ENCODE data around the gene JPH2. TPM values are rescaled to one million over a fixed set of nuclear protein-coding genes. Genes with fewer than 3 reads are reported as not detected.
A peak's percentile ranks its signal among the peaks of the same experiment; 100 is the strongest.

JPH2 gene
- total RNA-seq, 1 donor from 2014 or later, result 0.80 TPM

GRCh38 chr20:44218446-44218845, 31.5 kb upstream of the JPH2 start:
- Mint-ChIP-seq H3K9me3 (ENCODE audit: unreplicated experiment) (no peaks in the 10 kb centered on the region), H3K27ac (ENCODE audit: unreplicated experiment) (no peak overlapping the region), H3K36me3 (ENCODE audit: low read depth, unreplicated experiment) (no peaks in the 10 kb centered on the region), H3K27me3 (ENCODE audit: unreplicated experiment) (peaks cover 4% of the 10 kb centered on the region), H3K4me3 (ENCODE audit: unreplicated experiment) (no peak overlapping the region), H3K4me1 (ENCODE audit: unreplicated experiment) (peaks cover 2% of the 10 kb centered on the region)
- no peak for TF ChIP-seq CTCF (IDR thresholded peaks at IDR 0.05; ENCODE audit: unreplicated experiment)
- DNase-seq (ENCODE audit: low spot score), result no peak

- Mint-ChIP-seq H3K4me3 (ENCODE audit: unreplicated experiment) (no peak overlapping the region), H3K36me3 (ENCODE audit: low read depth, unreplicated experiment) (no peaks in the 10 kb centered on the region)
- DNase-seq (ENCODE audit: low spot score), result peak; percentile 76
These were observed 30.5 kb upstream of the JPH2 start for GRCh38 chr20:44217342-44218092.

GRCh38 chr20:44215125-44215524, 28.1 kb upstream of the JPH2 start:
- TF ChIP-seq CTCF (IDR thresholded peaks at IDR 0.05; ENCODE audit: unreplicated experiment), result peak; percentile 63
- H3K4me1 Mint-ChIP-seq (ENCODE audit: unreplicated experiment), result peaks cover 15% of the 10 kb centered on the region
- no peak overlapping the region for H3K27ac Mint-ChIP-seq (ENCODE audit: unreplicated experiment)
- H3K4me3 Mint-ChIP-seq (ENCODE audit: unreplicated experiment), result no peak overlapping the region
- H3K9me3 Mint-ChIP-seq (ENCODE audit: unreplicated experiment), result no peaks in the 10 kb centered on the region
- H3K36me3 Mint-ChIP-seq (ENCODE audit: low read depth, unreplicated experiment), result no peaks in the 10 kb centered on the region
- H3K27me3 Mint-ChIP-seq (ENCODE audit: unreplicated experiment), result peaks cover 5% of the 10 kb centered on the region
- peak; percentile 72 for DNase-seq (ENCODE audit: low spot score)

More at GRCh38 chr20:44217342-44218092, 30.5 kb upstream of the JPH2 start:
- H3K4me1 Mint-ChIP-seq (ENCODE audit: unreplicated experiment), result peaks cover 2% of the 10 kb centered on the region
- no peak overlapping the region for H3K27ac Mint-ChIP-seq (ENCODE audit: unreplicated experiment)
- no peaks in the 10 kb centered on the region for H3K27me3 Mint-ChIP-seq (ENCODE audit: unreplicated experiment)
- peak; percentile 76 for TF ChIP-seq CTCF (IDR thresholded peaks at IDR 0.05; ENCODE audit: unreplicated experiment)
- H3K9me3 Mint-ChIP-seq (ENCODE audit: unreplicated experiment), result no peaks in the 10 kb centered on the region

GRCh38 chr20:44212792-44213191, 25.8 kb upstream of the JPH2 start:
- Mint-ChIP-seq H3K4me3 (ENCODE audit: unreplicated experiment) (no peak overlapping the region), H3K9me3 (ENCODE audit: unreplicated experiment) (no peaks in the 10 kb centered on the region), H3K36me3 (ENCODE audit: low read depth, unreplicated experiment) (peaks cover 4% of the 10 kb centered on the region), H3K27ac (ENCODE audit: unreplicated experiment) (no peak overlapping the region), H3K27me3 (ENCODE audit: unreplicated experiment) (peaks cover 11% of the 10 kb centered on the region), H3K4me1 (ENCODE audit: unreplicated experiment) (peaks cover 30% of the 10 kb centered on the region)
- DNase-seq (ENCODE audit: low spot score), result no peak
- no peak for TF ChIP-seq CTCF (IDR thresholded peaks at IDR 0.05; ENCODE audit: unreplicated experiment)
